Natural killer cell treated with Interleukin-12 subunit alpha and Interleukin-12 subunit beta and Interleukin-15 and Interleukin-18, amount 100 ng/mL, for 72 hours (primary cell): ENCODE data around the gene SIPA1. TPM values are rescaled to one million over a fixed set of nuclear protein-coding genes. Genes with fewer than 3 reads are reported as not detected.
"Not testable (repeated sequence)": the region's sequence is repeated elsewhere in the genome, so short reads cannot be mapped to it uniquely, and the experiment has no call there.

ENCODE experiments used
- ATAC-seq, 2 donors: fragments of 150-1000 bp; cut with Tn5 transposase in 1 of 2; sonication (Bioruptor Pico), chemical (Tn5 transposase) in 1 of 2; 2 replicates each; pipeline ENCODE4 v1.10.0; 2021
- DNase-seq: peaks from one replicate; pipeline ENCODE4 v3.0.0; 2022; ENCODE audit warnings: low spot score
- H3K27ac Mint-ChIP-seq, 2 donors: 1 replicate in 1 of 2; 2 replicates in 1 of 2; pipeline ENCODE4 v1.8.0; 2022; ENCODE audit warnings: mixed read lengths in 2 of 2, mild to moderate bottlenecking in 1 of 2, moderate library complexity in 1 of 2
- H3K27me3 Mint-ChIP-seq, 2 donors: 1 replicate in 1 of 2; 2 replicates in 1 of 2; pipeline ENCODE4 v1.8.0; 2022; ENCODE audit warnings: mixed read lengths in 2 of 2
- H3K36me3 Mint-ChIP-seq: one replicate; pipeline ENCODE4 v1.8.0; 2022; ENCODE audit warnings: mixed read lengths
- H3K4me1 Mint-ChIP-seq, 2 donors: 1 replicate in 1 of 2; 2 replicates in 1 of 2; pipeline ENCODE4 v1.8.0; 2022; ENCODE audit warnings: low read depth in 2 of 2, mixed read lengths in 2 of 2, mild to moderate bottlenecking in 1 of 2
- H3K4me3 Mint-ChIP-seq: one replicate; pipeline ENCODE4 v1.8.0; 2022; ENCODE audit warnings: mixed read lengths
- H3K9me3 Mint-ChIP-seq: 2 replicates; pipeline ENCODE4 v1.8.0; 2022; ENCODE audit warnings: mixed read lengths
- total RNA-seq, 2 donors: library from RNA; stranded (reverse); gene quantifications; one replicate each; pipeline ENCODE4 v1.2.3, GENCODE V29; 2022

SIPA1 gene
- total RNA-seq, 2 donors from 2014 or later, result 139 to 140 TPM

GRCh38 chr11:65661599-65662246 lies 23.8 kb downstream of the SIPA1 start:
- DNase-seq (peak; percentile 44), ATAC-seq (no peak)
- Mint-ChIP-seq H3K27me3 (no peaks in the 10 kb centered on the region), H3K27ac (peak overlapping the region; percentile 64 to 83), H3K36me3 (peaks cover 21% of the 10 kb centered on the region), H3K4me1 (peaks cover 28 to 35% of the 10 kb centered on the region in 2 donors), H3K4me3 (peak overlapping the region; percentile 82), H3K9me3 (no peaks in the 10 kb centered on the region)

DNA sequence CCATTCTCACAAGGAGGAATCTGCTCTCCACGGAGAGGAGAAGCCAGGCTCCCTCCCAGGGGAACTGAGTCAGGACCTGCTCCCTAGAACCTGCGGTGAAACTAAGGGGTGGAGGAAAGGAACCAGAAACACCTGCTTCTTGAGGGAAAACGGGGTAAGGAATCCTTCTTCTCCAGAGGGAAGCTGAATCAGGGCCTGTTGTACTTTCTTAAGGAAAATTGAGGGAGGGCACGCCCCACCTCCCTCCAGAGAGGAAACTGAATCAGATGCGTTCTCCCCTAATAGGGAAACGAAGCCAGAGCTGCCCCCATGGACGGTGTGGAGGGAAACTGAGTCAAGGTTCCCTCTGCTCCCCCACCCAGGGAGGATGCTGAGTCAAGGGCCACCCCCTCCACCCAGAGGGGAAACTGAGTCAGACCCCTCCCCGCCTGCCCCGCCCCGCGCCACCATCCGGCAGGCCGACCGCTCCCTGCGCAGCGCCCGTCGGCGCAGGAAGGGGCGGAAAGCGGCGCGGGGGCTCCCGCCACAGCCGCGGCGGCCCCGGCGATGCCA lies 24.4 kb downstream of the SIPA1 start:
- ATAC-seq (peak in 1 of 2 donors; percentile 48), DNase-seq (no peak)
- H3K36me3 Mint-ChIP-seq, result peaks cover 17% of the 10 kb centered on the region
- H3K9me3 Mint-ChIP-seq, result no peaks in the 10 kb centered on the region
- H3K4me3 Mint-ChIP-seq, result peak overlapping the region; percentile 82
- no peaks in the 10 kb centered on the region for H3K27me3 Mint-ChIP-seq
- peak overlapping the region; percentile 64 to 83 for H3K27ac Mint-ChIP-seq
- peaks cover 26 to 29% of the 10 kb centered on the region in 2 donors for H3K4me1 Mint-ChIP-seq

DNA sequence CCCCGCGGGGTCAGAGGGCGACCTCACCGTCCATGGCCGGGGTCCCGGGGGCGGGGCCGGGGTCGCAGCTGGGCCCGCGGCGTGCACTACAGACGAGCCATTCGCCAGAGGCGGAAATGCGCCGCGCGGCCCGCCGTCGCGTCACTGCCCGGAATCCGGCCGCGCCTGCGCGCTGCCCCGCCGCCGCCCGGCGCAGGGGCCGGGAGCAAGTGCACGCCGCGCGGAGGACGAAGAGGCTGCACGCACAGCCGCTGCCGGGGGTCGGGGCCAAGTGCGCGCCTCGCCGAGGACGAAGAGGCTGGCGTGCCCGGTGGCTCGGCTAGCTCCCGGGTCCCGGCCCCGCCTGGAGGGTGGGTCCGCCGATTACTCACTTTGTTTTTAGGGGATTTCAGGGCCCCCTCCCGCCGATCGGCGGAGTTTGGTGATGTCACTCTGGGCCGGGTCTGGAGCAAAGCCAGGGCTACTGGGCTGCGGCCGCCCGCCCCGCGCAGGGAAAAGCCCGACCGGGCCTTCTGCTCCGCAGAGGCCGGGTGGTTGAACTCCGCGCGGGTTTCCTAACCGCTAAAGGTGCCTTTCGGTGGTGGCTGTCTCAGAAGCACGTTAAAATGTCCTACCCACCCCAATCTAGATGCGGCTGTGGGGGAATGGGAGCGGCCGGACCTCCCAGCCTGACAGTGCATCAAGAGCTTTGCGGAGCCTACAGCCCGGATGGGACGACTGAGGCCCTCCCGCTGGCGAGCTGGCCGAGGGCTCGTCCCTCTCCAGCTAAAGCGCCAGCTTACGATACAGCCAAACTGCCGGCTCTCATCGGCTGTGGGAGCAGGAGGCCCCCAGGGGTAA lies 25.1 kb downstream of the SIPA1 start, which contains the start of gene RELA:
Gene RELA (minus strand): TSS at position 118 of the 840 bp plus-strand sequence. CDS start 84 bp downstream, at position 34.
- Mint-ChIP-seq H3K27ac (peak within 1 kb of the TSS; percentile 89 to 93), H3K9me3 (no peaks in the 10 kb centered on the region), H3K4me1 (peaks cover 22 to 24% of the 10 kb centered on the region in 2 donors), H3K27me3 (no peaks in the 10 kb centered on the region), H3K36me3 (peaks cover 17% of the 10 kb centered on the region), H3K4me3 (peak within 1 kb of the TSS; percentile 89)
- ATAC-seq, result peak; percentile 93
- peak; percentile 94 for DNase-seq

DNA sequence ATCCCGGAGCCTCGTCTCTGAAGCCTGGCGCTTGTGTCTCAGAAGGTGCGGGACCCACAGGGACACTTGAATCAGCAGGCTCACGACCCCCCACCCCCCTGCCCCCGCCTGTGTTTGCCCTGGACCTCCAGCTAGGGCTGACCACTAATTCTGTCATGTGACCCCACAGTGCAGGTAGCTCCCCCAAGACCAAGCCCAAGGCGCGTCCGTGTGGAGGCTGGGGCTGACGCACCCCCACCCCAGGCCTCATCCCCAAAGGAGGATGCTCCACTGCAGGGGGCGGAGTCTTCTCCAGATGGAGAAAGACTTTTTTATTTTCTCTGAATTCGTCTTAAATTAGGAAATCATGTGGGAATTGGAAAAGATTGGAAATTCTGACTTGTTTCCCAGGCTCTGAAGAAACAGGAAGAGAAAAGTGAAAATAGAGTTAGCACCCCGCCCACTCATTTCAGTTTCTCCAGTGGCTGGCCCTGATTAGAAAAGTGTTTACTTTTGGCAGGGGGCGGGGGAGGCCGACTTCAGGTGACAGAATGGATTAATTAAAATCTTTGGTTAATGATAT lies 25.8 kb downstream of the SIPA1 start:
- Mint-ChIP-seq H3K9me3 (no peaks in the 10 kb centered on the region), H3K27ac (peak overlapping the region; percentile 89 to 93), H3K4me3 (peak overlapping the region; percentile 89), H3K27me3 (no peaks in the 10 kb centered on the region), H3K4me1 (peaks cover 19 to 22% of the 10 kb centered on the region in 2 donors), H3K36me3 (peaks cover 15% of the 10 kb centered on the region)
- ATAC-seq (peak; percentile 35 to 37), DNase-seq (no peak)

DNA sequence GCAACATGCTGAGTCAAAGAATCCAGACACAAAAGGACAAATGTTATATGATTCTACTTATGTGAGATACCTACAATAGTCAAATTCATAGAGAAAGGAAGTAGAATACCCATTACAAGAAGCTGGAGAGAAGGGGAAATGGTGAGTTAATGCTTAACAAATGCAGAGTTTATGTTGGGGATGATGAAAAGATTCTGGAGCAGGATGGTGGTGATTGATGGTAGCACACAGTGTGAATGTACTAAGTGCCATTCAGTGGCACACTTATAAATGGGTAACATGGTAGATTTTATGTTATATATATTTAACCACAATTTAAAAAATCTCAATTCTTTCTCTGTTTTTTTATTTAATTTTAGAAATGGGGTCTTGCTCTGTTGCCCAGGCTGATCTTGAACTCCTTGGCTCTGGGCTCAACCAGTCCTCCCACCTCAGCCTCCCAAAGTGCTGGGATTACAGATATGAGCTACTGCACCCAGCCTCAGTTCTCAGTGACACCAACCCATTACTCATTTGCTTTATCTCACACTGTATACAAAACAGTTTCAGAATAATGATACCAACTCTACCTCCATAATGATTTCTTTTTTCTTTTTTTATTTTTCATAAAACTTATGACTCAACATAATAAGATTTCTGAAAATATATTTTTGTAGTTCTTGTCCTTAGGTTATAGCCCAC lies 34.4 kb downstream of the SIPA1 start:
- no peaks in the 10 kb centered on the region for H3K27me3 Mint-ChIP-seq
- no peak for ATAC-seq
- no peaks in the 10 kb centered on the region for H3K9me3 Mint-ChIP-seq
- H3K4me1 Mint-ChIP-seq, result no peaks in the 10 kb centered on the region
- H3K27ac Mint-ChIP-seq, result no peak overlapping the region
- H3K4me3 Mint-ChIP-seq, result no peak overlapping the region
- DNase-seq, result no peak
- no peaks in the 10 kb centered on the region for H3K36me3 Mint-ChIP-seq

DNA sequence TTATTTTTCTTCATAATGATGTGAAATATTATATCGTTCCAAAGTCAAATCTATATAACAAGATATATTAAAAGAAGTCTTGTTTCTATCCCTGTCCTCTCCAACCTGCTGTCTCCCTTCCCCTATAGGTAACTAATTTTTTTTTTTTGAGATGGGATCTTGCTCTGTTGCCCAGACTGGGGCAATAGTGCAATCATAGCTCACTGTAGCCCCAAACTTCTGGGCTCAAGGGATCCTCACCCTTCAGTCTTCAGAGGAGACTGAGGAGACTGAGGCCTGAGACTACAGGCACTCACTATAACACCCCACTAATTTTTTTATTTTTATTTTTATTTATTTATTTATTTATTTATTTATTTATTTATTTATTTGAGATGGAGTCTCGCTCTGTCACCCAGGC lies 35.1 kb downstream of the SIPA1 start:
- no peaks in the 10 kb centered on the region for H3K36me3 Mint-ChIP-seq
- H3K9me3 Mint-ChIP-seq, result no peaks in the 10 kb centered on the region
- no peaks in the 10 kb centered on the region for H3K4me1 Mint-ChIP-seq
- no peak for ATAC-seq
- H3K27ac Mint-ChIP-seq, result no peak overlapping the region
- no peak for DNase-seq
- no peaks in the 10 kb centered on the region for H3K27me3 Mint-ChIP-seq
- H3K4me3 Mint-ChIP-seq, result no peak overlapping the region

GRCh38 chr11:65680192-65680743 lies 42.4 kb downstream of the SIPA1 start:
- Mint-ChIP-seq H3K4me3 (no peak overlapping the region), H3K4me1 (no peaks in the 10 kb centered on the region), H3K27ac (no peak overlapping the region), H3K27me3 (no peaks in the 10 kb centered on the region), H3K36me3 (no peaks in the 10 kb centered on the region), H3K9me3 (no peaks in the 10 kb centered on the region)
- DNase-seq, result no peak
- no peak for ATAC-seq

DNA sequence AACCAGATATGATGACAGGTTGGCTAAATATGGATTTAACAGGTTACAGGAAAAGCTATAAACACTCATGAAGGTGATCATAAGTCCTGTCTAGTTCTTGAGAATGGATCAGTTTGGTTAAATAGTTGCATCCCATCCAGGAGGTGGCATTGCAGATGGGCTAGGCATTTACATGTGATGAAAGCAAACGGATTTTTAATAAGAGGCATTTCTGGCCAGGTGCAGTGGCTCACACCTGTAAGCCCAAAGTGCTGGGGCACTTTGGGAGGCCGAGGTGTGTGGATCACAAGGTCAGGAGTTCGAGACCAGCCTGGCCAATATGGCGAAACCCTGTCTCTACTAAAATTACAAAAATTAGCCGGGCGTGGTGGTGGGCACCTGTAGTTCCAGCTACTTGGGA lies 45.6 kb downstream of the SIPA1 start:
- not testable (repeated sequence) for DNase-seq, H3K9me3 Mint-ChIP-seq, ATAC-seq, H3K4me1 Mint-ChIP-seq, H3K4me3 Mint-ChIP-seq, H3K36me3 Mint-ChIP-seq, H3K27me3 Mint-ChIP-seq
- H3K27ac Mint-ChIP-seq, result peak overlapping the region in 1 of 2 donors; percentile 41

DNA sequence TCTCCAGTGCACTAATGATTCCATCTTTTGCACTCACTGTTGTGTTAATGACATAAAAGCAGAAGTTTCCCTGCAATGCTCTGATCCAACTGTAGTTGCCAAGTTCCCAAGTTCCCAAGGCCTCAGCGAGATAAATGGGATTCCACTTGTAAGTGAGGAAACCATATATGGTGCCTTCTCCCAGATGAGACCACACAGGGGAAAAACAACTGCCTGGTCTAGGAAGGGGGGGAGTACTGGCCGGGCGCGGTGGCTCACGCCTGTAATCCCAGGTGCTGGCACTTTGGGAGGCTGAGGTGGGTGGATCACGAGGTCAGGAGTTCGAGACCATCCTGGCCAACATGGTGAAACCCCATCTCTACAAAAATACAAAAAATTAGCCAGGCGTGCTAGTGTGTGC lies 48.1 kb downstream of the SIPA1 start:
- Mint-ChIP-seq H3K36me3 (no peaks in the 10 kb centered on the region), H3K4me1 (no peaks in the 10 kb centered on the region), H3K27ac (no peak overlapping the region), H3K4me3 (no peak overlapping the region), H3K27me3 (no peaks in the 10 kb centered on the region), H3K9me3 (no peaks in the 10 kb centered on the region)
- DNase-seq (no peak), ATAC-seq (no peak)

GRCh38 chr11:65691847-65692246 lies 53.9 kb downstream of the SIPA1 start:
- not testable (repeated sequence) for H3K36me3 Mint-ChIP-seq, ATAC-seq, DNase-seq, H3K4me3 Mint-ChIP-seq, H3K27ac Mint-ChIP-seq, H3K27me3 Mint-ChIP-seq, H3K9me3 Mint-ChIP-seq
- H3K4me1 Mint-ChIP-seq, result peaks cover 8 to 18% of the 10 kb centered on the region in 2 donors

GRCh38 chr11:65692367-65692766 lies 54.5 kb downstream of the SIPA1 start:
- no peaks in the 10 kb centered on the region for H3K36me3 Mint-ChIP-seq
- peak overlapping the region in 1 of 2 donors; percentile 76 for H3K27ac Mint-ChIP-seq
- peaks cover 8 to 18% of the 10 kb centered on the region in 2 donors for H3K4me1 Mint-ChIP-seq
- H3K4me3 Mint-ChIP-seq, result no peak overlapping the region
- no peaks in the 10 kb centered on the region for H3K9me3 Mint-ChIP-seq
- H3K27me3 Mint-ChIP-seq, result no peaks in the 10 kb centered on the region
- no peak for DNase-seq
- no peak for ATAC-seq

DNA sequence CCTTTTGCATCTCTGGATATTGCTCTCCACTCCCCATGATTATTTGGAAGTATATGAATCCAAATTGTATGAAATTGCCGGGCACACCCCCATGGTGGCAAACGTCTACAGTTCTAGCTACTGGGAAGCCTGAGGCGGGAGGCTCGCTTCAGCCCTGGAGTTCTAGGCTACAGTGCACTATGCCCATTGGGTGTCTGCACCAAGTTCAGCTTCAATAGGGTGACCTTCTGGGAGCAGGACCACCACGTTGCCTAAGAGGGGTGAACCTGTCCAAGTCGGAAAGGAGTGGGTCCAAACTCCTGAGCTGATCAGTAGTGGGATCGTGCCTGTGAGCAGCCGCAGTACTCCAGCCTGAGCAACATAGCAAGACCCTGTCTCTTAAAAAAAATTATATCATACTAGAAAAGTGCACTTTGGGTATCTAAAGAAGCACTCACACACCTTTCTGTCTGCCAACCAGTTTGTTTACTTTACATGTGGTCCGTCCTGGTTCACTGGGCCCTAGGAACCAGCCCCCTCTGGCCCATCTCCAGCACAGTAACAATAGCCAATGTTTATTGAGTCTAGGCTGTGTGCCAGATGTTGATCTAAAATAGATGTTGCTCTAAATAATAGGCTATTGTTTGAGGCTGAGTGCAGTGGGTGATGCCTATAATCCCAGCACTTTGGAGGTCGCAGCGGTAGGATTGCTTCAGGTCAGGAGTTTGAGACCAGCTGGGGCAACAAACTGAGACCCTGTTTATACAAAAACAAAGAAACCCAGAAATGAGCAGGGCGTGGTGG lies 57.7 kb downstream of the SIPA1 start:
- H3K4me1 Mint-ChIP-seq, result peaks cover 8 to 18% of the 10 kb centered on the region in 2 donors
- no peaks in the 10 kb centered on the region for H3K9me3 Mint-ChIP-seq
- H3K27me3 Mint-ChIP-seq, result peaks cover 0 to 8% of the 10 kb centered on the region in 2 donors
- H3K36me3 Mint-ChIP-seq, result no peaks in the 10 kb centered on the region
- no peak overlapping the region for H3K4me3 Mint-ChIP-seq
- peak overlapping the region; percentile 10 to 76 for H3K27ac Mint-ChIP-seq
- ATAC-seq (no peak), DNase-seq (no peak)
